Smooth muscle cell (in vitro differentiated cells): ENCODE measurements around the gene PMPCA. TPM values are rescaled to one million over a fixed set of nuclear protein-coding genes. Genes with fewer than 3 reads are reported as not detected.

ENCODE experiments used
- DNase-seq: peaks from one replicate; lab custom pipeline; 2025; ENCODE audit not compliant: unreplicated experiment; lab: John Stamatoyannopoulos, UW
- H2AFZ ChIP-seq: fragments of 200-600 bp; sonication (generic); 2 replicates; pipeline ENCODE4 v1.6.0; 2016; ENCODE audit warnings: antibody characterized with exemption, low read depth, mild to moderate bottlenecking
- H3F3A ChIP-seq: fragments of 200-600 bp; sonication (generic); 2 replicates; pipeline ENCODE4 v1.6.0; 2017; ENCODE audit warnings: antibody characterized with exemption, low read depth
- H3K27ac ChIP-seq: fragments of 200-600 bp; sonication (generic); 2 replicates; pipeline ENCODE4 v1.5.1; 2016; ENCODE audit warnings: low read depth, mild to moderate bottlenecking
- H3K27me3 ChIP-seq: fragments of 200-600 bp; sonication (generic); 2 replicates; pipeline ENCODE4 v1.6.1; 2016; ENCODE audit warnings: low read depth, mild to moderate bottlenecking
- H3K36me3 ChIP-seq: fragments of 200-600 bp; sonication (generic); 2 replicates; pipeline ENCODE4 v1.5.1; 2016; ENCODE audit warnings: low read depth
- H3K4me1 ChIP-seq: fragments of 200-600 bp; sonication (generic); 2 replicates; pipeline ENCODE4 v1.5.1; 2016; ENCODE audit warnings: low read depth
- H3K4me2 ChIP-seq: fragments of 200-600 bp; sonication (generic); 2 replicates; pipeline ENCODE4 v1.6.0; 2016; ENCODE audit warnings: mild to moderate bottlenecking
- H3K4me3 ChIP-seq: fragments of 200-600 bp; sonication (generic); 2 replicates; pipeline ENCODE4 v1.5.1; 2016; ENCODE audit warnings: mild to moderate bottlenecking
- H3K79me2 ChIP-seq: fragments of 200-600 bp; sonication (generic); 2 replicates; pipeline ENCODE4 v1.6.0; 2016; ENCODE audit warnings: low read depth, mild to moderate bottlenecking
- H3K9ac ChIP-seq: fragments of 200-600 bp; sonication (generic); 2 replicates; pipeline ENCODE4 v1.6.0; 2016; ENCODE audit warnings: low read depth
- H3K9me3 ChIP-seq: fragments of 200-600 bp; sonication (generic); replicated peaks from 2 replicates; pipeline ENCODE4 v1.5.1; 2016; ENCODE audit warnings: low read depth
- H4K20me1 ChIP-seq: fragments of 200-600 bp; sonication (generic); 2 replicates; pipeline ENCODE4 v1.6.0; 2016; ENCODE audit warnings: low read depth
- CTCF ChIP-seq: fragments of 200-600 bp; sonication (generic); IDR thresholded peaks from 2 replicates; pipeline ENCODE4 v1.5.1; 2017; ENCODE audit warnings: borderline replicate concordance, mild to moderate bottlenecking, antibody characterized with exemption; ENCODE audit not compliant: insufficient read depth, poor library complexity, severe bottlenecking
- WGBS: methylation state at CpG from one replicate; pipeline ENCODE4 v1.1.7; 2016; ENCODE audit warnings: low lambda C conversion rate; 5-methylcytosine and 5-hydroxymethylcytosine counted together
- polyA plus RNA-seq: library from polyadenylated mRNA; unstranded; fragments of >200 nt; fragmentation: Nextera tagmentation; extraction: Ambion mirVana; gene quantifications from 2 replicates; pipeline ENCODE4 v1.2.1, GENCODE V29; 2016
- total RNA-seq: library from RNA; depleted of rRNA; stranded (reverse); fragments of >200 nt; gene quantifications from 2 replicates; pipeline ENCODE4 v1.2.3, GENCODE V29; 2014

Gene PMPCA
- total and polyA plus RNA-seq, 2 experiments from 2014 or later = 39.8 to 73.0 TPM

- no peak for TF ChIP-seq CTCF
- Histone ChIP-seq H3K27ac (no peak overlapping the region), H3K4me1 (no peaks in the 10 kb centered on the region), H3K36me3 (no peaks in the 10 kb centered on the region), H3K9ac (no peak overlapping the region), H3F3A (no peaks in the 10 kb centered on the region), H3K4me2 (no peak overlapping the region), H4K20me1 (peaks cover 7% of the 10 kb centered on the region), H3K79me2 (no peaks in the 10 kb centered on the region), H3K4me3 (no peak overlapping the region), H2AFZ (no peak overlapping the region), H3K9me3 (no peaks in the 10 kb centered on the region), H3K27me3 (no peaks in the 10 kb centered on the region)
- DNase-seq = no peak
- 85% methylated on average over 31 of the region's 31 CpGs for WGBS
Observed at GRCh38 chr9:136364942-136365774, 45.3 kb upstream of the PMPCA start.

- no peaks in the 10 kb centered on the region for H3K27me3 ChIP-seq
- no peaks in the 10 kb centered on the region for H3K4me1 ChIP-seq
- DNase-seq = no peak
- no peaks in the 10 kb centered on the region for H3F3A ChIP-seq
- H3K27ac ChIP-seq = no peak overlapping the region
- H3K9ac ChIP-seq = no peak overlapping the region
- H3K9me3 ChIP-seq = no peaks in the 10 kb centered on the region
- no peaks in the 10 kb centered on the region for H3K36me3 ChIP-seq
- 93% methylated on average over 8 of the region's 9 CpGs for WGBS
- TF ChIP-seq CTCF = no peak
- no peak overlapping the region for H2AFZ ChIP-seq
- H4K20me1 ChIP-seq = peaks cover 7% of the 10 kb centered on the region
- H3K4me3 ChIP-seq = no peak overlapping the region
- no peaks in the 10 kb centered on the region for H3K79me2 ChIP-seq
- H3K4me2 ChIP-seq = no peak overlapping the region
Observed at GRCh38 chr9:136365775-136366222, 44.7 kb upstream of the PMPCA start.

- Histone ChIP-seq H3K4me3 (no peak overlapping the region), H3K27me3 (no peaks in the 10 kb centered on the region), H3F3A (no peaks in the 10 kb centered on the region), H2AFZ (no peak overlapping the region), H3K9ac (no peak overlapping the region), H4K20me1 (peaks cover 7% of the 10 kb centered on the region), H3K4me2 (no peak overlapping the region), H3K79me2 (no peaks in the 10 kb centered on the region), H3K36me3 (no peaks in the 10 kb centered on the region), H3K4me1 (no peaks in the 10 kb centered on the region), H3K9me3 (no peaks in the 10 kb centered on the region), H3K27ac (no peak overlapping the region)
- DNase-seq = no peak
- WGBS = 96% methylated on average over 7 of the region's 9 CpGs
- no peak for TF ChIP-seq CTCF
Observed at GRCh38 chr9:136366826-136367225, 43.6 kb upstream of the PMPCA start.
